Measurements from ENCODE around the gene ITGB8. TPM values are rescaled to one million over a fixed set of nuclear protein-coding genes. Genes with fewer than 3 reads are reported as not detected.

ITGB8 gene
- total RNA-seq, 2 donors from 2014 or later, result 6.5 to 7.6 TPM

DNA sequence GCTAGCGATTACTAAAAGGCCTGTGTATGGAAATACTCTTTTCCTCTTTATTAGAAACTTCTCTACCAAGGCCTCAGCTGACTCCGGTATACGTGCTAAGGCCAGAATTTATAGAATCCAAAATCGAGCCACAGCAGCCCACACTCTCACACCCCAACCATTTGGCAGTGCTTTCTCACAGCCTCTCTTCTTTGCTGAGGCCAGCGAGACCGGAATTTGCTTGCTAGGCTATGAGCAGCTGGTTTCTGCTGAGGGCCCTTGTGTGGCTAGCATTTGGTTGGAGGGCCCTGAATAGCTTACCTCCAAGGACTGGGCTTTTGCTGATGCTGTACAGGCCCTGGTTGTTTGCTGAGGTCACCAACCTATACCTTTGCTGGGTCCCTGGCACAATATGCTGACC lies 46.1 kb downstream of the ITGB8 start:
- peaks cover 15% of the 10 kb centered on the region for H3K36me3 Mint-ChIP-seq (ENCODE audit: low read depth)
- Histone ChIP-seq H3K9ac (ENCODE audit: extremely low read depth, low read length, poor library complexity, severe bottlenecking) (no peak overlapping the region), H3K27me3 (ENCODE audit: control insufficient read depth, insufficient read depth, low read length, poor library complexity, severe bottlenecking) (no peaks in the 10 kb centered on the region), H3K27ac (ENCODE audit: low read depth, low read length) (no peak overlapping the region), H3K9me3 (ENCODE audit: control insufficient read depth, low read length) (peaks cover 4% of the 10 kb centered on the region), H3K4me1 (ENCODE audit: control insufficient read depth, insufficient read depth, low read length) (no peaks in the 10 kb centered on the region), H3K4me3 (ENCODE audit: low read length) (no peak overlapping the region), H3K36me3 (ENCODE audit: control insufficient read depth, insufficient read depth, low read length) (peaks cover 20% of the 10 kb centered on the region)
- H3K9me3 Mint-ChIP-seq, result no peaks in the 10 kb centered on the region
- H3K4me3 Mint-ChIP-seq, result no peak overlapping the region
- no peak for TF ChIP-seq CTCF (conservative IDR thresholded peaks at IDR 0.05)
- WGBS, 2 experiments (ENCODE audit: insufficient coverage in 1 of 2, insufficient read length in 1 of 2), result 95 to 100% methylated on average over 3 to 6 of the region's 6 CpGs
- no peaks in the 10 kb centered on the region for H3K4me1 Mint-ChIP-seq
- DNase-seq, result no peak
- no peak overlapping the region for H3K27ac Mint-ChIP-seq
- H3K27me3 Mint-ChIP-seq (ENCODE audit: insufficient read depth), result no peaks in the 10 kb centered on the region

GRCh38 chr7:20381406-20382034 lies 50.8 kb downstream of the ITGB8 start:
- Mint-ChIP-seq H3K9me3 (no peaks in the 10 kb centered on the region), H3K27ac (no peak overlapping the region)

GRCh38 chr7:20383351-20383750 lies 52.7 kb downstream of the ITGB8 start:
- peaks cover 4% of the 10 kb centered on the region for H3K9me3 ChIP-seq (ENCODE audit: control insufficient read depth, low read length)
- H3K4me3 ChIP-seq (ENCODE audit: low read length), result no peak overlapping the region
- TF ChIP-seq CTCF (conservative IDR thresholded peaks at IDR 0.05), result no peak
- peaks cover 25% of the 10 kb centered on the region for H3K36me3 Mint-ChIP-seq (ENCODE audit: low read depth)
- H3K27me3 Mint-ChIP-seq (ENCODE audit: insufficient read depth), result no peaks in the 10 kb centered on the region
- no peak overlapping the region for H3K27ac ChIP-seq (ENCODE audit: low read depth, low read length)
- H3K36me3 ChIP-seq (ENCODE audit: control insufficient read depth, insufficient read depth, low read length), result peaks cover 35% of the 10 kb centered on the region
- no peaks in the 10 kb centered on the region for H3K4me1 Mint-ChIP-seq
- DNase-seq, result no peak
- H3K4me3 Mint-ChIP-seq, result no peak overlapping the region
- H3K4me1 ChIP-seq (ENCODE audit: control insufficient read depth, insufficient read depth, low read length), result no peaks in the 10 kb centered on the region
- no peak overlapping the region for H3K27ac Mint-ChIP-seq
- no peak overlapping the region for H3K9ac ChIP-seq (ENCODE audit: extremely low read depth, low read length, poor library complexity, severe bottlenecking)
- no peaks in the 10 kb centered on the region for H3K9me3 Mint-ChIP-seq
- no peaks in the 10 kb centered on the region for H3K27me3 ChIP-seq (ENCODE audit: control insufficient read depth, insufficient read depth, low read length, poor library complexity, severe bottlenecking)

More at GRCh38 chr7:20381406-20382034, 50.8 kb downstream of the ITGB8 start:
- 96 to 100% methylated on average over 6 to 17 of the region's 17 CpGs for WGBS, 2 experiments (ENCODE audit: insufficient coverage in 1 of 2, insufficient read length in 1 of 2)
- H3K36me3 ChIP-seq (ENCODE audit: control insufficient read depth, insufficient read depth, low read length), result peaks cover 35% of the 10 kb centered on the region
- Mint-ChIP-seq H3K27me3 (ENCODE audit: insufficient read depth) (no peaks in the 10 kb centered on the region), H3K4me1 (no peaks in the 10 kb centered on the region), H3K36me3 (ENCODE audit: low read depth) (peaks cover 25% of the 10 kb centered on the region), H3K4me3 (no peak overlapping the region)
- no peak for DNase-seq
- H3K4me1 ChIP-seq (ENCODE audit: control insufficient read depth, insufficient read depth, low read length), result no peaks in the 10 kb centered on the region
- no peak overlapping the region for H3K4me3 ChIP-seq (ENCODE audit: low read length)
- TF ChIP-seq CTCF (conservative IDR thresholded peaks at IDR 0.05), result no peak
- peaks cover 4% of the 10 kb centered on the region for H3K9me3 ChIP-seq (ENCODE audit: control insufficient read depth, low read length)
- H3K27ac ChIP-seq (ENCODE audit: low read depth, low read length), result no peak overlapping the region
- no peak overlapping the region for H3K9ac ChIP-seq (ENCODE audit: extremely low read depth, low read length, poor library complexity, severe bottlenecking)
- no peaks in the 10 kb centered on the region for H3K27me3 ChIP-seq (ENCODE audit: control insufficient read depth, insufficient read depth, low read length, poor library complexity, severe bottlenecking)
